Keratinocyte (primary cell): Measurements from ENCODE around the gene SPTBN4. TPM values are rescaled to one million over a fixed set of nuclear protein-coding genes. Genes with fewer than 3 reads are reported as not detected.

Experiments used
- DNase-seq: peaks from one replicate; pipeline ENCODE4 v3.0.0-alpha.2; 2011; ENCODE audit warnings: low read depth, missing footprints, low spot score
- FAIRE-seq: peaks from 2 replicates; lab custom pipeline; 2011; peaks lifted over from hg19 to GRCh38; lab: Jason Lieb, UNC
- H2AFZ ChIP-seq: 2 replicates; pipeline ENCODE4 v1.6.0; 2012; ENCODE audit warnings: low read length, control low read depth, inconsistent platforms; ENCODE audit not compliant: control insufficient read depth
- H3K27ac ChIP-seq: 2 replicates; pipeline ENCODE4 v1.5.1; 2011; ENCODE audit warnings: low read length; ENCODE audit not compliant: control insufficient read depth, insufficient read depth
- H3K27me3 ChIP-seq: 3 replicates; pipeline ENCODE4 v1.6.0; 2011; ENCODE audit warnings: low read length; ENCODE audit not compliant: control insufficient read depth, insufficient read depth; ENCODE audit errors: extremely low read depth
- H3K36me3 ChIP-seq, 2 experiments: 2 replicates in 1 of 2; 3 replicates in 1 of 2; pipeline ENCODE4 v1.5.1; 2011; ENCODE audit warnings: low read length in 2 of 2, mild to moderate bottlenecking in 1 of 2; ENCODE audit not compliant: control insufficient read depth in 2 of 2, insufficient read depth in 2 of 2; ENCODE audit errors: extremely low read depth in 1 of 2
- H3K4me1 ChIP-seq: 3 replicates; pipeline ENCODE4 v1.5.1; 2011; ENCODE audit warnings: low read length; ENCODE audit not compliant: control insufficient read depth, insufficient read depth; ENCODE audit errors: extremely low read depth
- H3K4me2 ChIP-seq: 3 replicates; pipeline ENCODE4 v1.6.0; 2011; ENCODE audit warnings: low read depth, low read length; ENCODE audit not compliant: control insufficient read depth, insufficient read depth; ENCODE audit errors: extremely low read depth
- H3K4me3 ChIP-seq, 3 experiments: fragments of 200-600 bp in 1 of 3; sonication (generic) in 1 of 3; 2 replicates in 2 of 3; 3 replicates in 1 of 3; pipeline ENCODE4 v1.5.1; 2011 to 2016; ENCODE audit warnings: low read length in 3 of 3, mild to moderate bottlenecking in 3 of 3, control low read depth in 2 of 3, inconsistent platforms in 1 of 3, low read depth in 1 of 3, mixed read lengths in 1 of 3, mixed run types in 1 of 3, moderate library complexity in 1 of 3; ENCODE audit not compliant: control insufficient read depth in 2 of 3, insufficient read depth in 2 of 3; ENCODE audit errors: extremely low read depth in 1 of 3
- H3K79me2 ChIP-seq: 2 replicates; pipeline ENCODE4 v1.6.0; 2012; ENCODE audit warnings: low read length; ENCODE audit not compliant: control insufficient read depth, insufficient read depth
- H3K9ac ChIP-seq: 3 replicates; pipeline ENCODE4 v1.6.0; 2011; ENCODE audit warnings: low read length; ENCODE audit not compliant: control insufficient read depth, insufficient read depth; ENCODE audit errors: extremely low read depth
- H3K9me1 ChIP-seq: 3 replicates; pipeline ENCODE4 v1.6.0; 2011; ENCODE audit warnings: low read length; ENCODE audit not compliant: control insufficient read depth, insufficient read depth; ENCODE audit errors: extremely low read depth
- H3K9me3 ChIP-seq: 2 replicates; pipeline ENCODE4 v1.5.1; 2012; ENCODE audit warnings: low read depth, low read length; ENCODE audit not compliant: control insufficient read depth
- H4K20me1 ChIP-seq: 3 replicates; pipeline ENCODE4 v1.6.0; 2011; ENCODE audit warnings: low read length; ENCODE audit not compliant: control insufficient read depth, insufficient read depth; ENCODE audit errors: extremely low read depth
- CTCF ChIP-seq, 3 experiments: IDR thresholded peaks in 1 of 3; conservative IDR thresholded peaks in 1 of 3; optimal IDR thresholded peaks in 1 of 3; 2 replicates in 2 of 3; 3 replicates in 1 of 3; pipeline versions ENCODE3 to v1.5.1; 2011; ENCODE audit warnings: low read length in 3 of 3, mild to moderate bottlenecking in 3 of 3, moderate library complexity in 2 of 3, control low read depth in 1 of 3, inconsistent platforms in 1 of 3; ENCODE audit not compliant: insufficient read depth in 2 of 3; ENCODE audit errors: extremely low read depth in 1 of 3
- EZH2 ChIP-seq: IDR thresholded peaks from one replicate; pipeline ENCODE4 v1.6.1; 2012; ENCODE audit warnings: inconsistent platforms, mild to moderate bottlenecking, low read length, moderate library complexity
- dilution Hi-C: fragments of 300-500 bp; cut with MboI; formaldehyde crosslinking; loops from one replicate; pipeline ENCODE4 v1.7.0; 2020; ENCODE audit warnings: low sequenced_read_pairs; ENCODE audit not compliant: extremely low pct_ligation_motif_present
- polyA plus RNA-seq, 5 experiments: library from polyadenylated mRNA; depleted of rRNA in 3 of 5; stranded (reverse) in 3 of 5; stranded (forward) in 1 of 5; unstranded in 1 of 5; fragments of >200 nt; gene quantifications; 1 replicate in 1 of 5; 2 replicates in 3 of 5; 3 replicates in 1 of 5; pipeline versions ENCODE4 v1.2.1 to v1.2.3, GENCODE V29; 2011 to 2012; ENCODE audit warnings: missing spikeins in 2 of 5, low read depth in 1 of 5, low replicate concordance in 1 of 5
- small RNA-seq, 3 experiments: library from RNA; depleted of rRNA; stranded (forward); fragments of <200 nt; gene quantifications; one replicate each; pipeline ENCODE3, GENCODE V24; 2012; ENCODE audit warnings: low read depth in 3 of 3, low replicate concordance in 1 of 3; ENCODE audit not compliant: insufficient read length in 3 of 3

The SPTBN4 gene
- polyA plus RNA-seq, 1 donor (not counting 4 experiments of a cell fraction or from before 2014, with no cell fraction given) = 0.17 TPM

DNA sequence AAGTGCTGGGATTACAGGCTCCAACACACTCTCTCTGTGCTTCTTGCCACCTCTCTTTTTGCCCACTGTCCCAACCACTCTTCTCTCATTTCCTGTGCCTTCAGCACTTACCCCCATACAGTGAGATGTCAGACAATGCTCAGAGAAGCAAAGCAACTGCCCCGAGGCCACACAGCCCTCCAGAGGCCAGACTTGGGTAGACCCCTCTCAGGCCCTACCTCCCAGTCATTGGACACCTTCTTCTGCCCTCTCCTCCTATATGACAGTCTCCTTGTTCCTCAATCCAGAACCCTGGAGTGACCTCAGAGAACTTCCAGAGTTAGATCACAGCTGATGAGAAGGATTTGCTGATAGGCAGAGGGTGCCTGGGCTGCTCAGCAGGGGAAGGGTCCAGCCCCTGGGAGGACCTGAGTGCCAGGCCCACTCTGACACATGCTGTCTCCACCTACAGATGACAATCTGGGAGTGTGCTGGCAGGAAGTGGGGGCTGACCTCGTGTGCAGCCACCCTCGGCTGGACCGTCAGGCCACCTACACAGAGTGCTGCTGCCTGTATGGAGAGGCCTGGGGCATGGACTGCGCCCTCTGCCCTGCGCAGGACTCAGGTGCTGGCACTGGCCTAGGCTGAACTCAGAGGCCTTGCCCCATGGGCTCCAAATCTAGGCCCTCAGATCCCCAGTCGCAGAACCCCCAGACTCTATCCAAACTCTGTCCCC, 158.8 kb downstream of the SPTBN4 start:
- dilution Hi-C loops = no loop called here
- Histone ChIP-seq H3K4me3 (no peak overlapping the region), H3K9ac (no peak overlapping the region), H3K4me1 (peaks cover 4% of the 10 kb centered on the region), H3K27me3 (no peaks in the 10 kb centered on the region), H3K4me2 (no peak overlapping the region), H2AFZ (no peak overlapping the region), H3K27ac (no peak overlapping the region), H3K9me1 (no peaks in the 10 kb centered on the region), H3K36me3 (peaks cover 33 to 34% of the 10 kb centered on the region in 2 experiments), H4K20me1 (no peaks in the 10 kb centered on the region), H3K79me2 (no peaks in the 10 kb centered on the region), H3K9me3 (no peaks in the 10 kb centered on the region)
- no peak for TF ChIP-seq CTCF (optimal IDR thresholded peaks at IDR 0.05 in 1 of 3, IDR thresholded peaks at IDR 0.05 in 1 of 3, conservative IDR thresholded peaks at IDR 0.05 in 1 of 3; ENCODE audit: extremely low read depth in 1 of 3, insufficient read depth in 2 of 3, low read length in 3 of 3)
- no peak for TF ChIP-seq EZH2
- no peak for DNase-seq
- FAIRE-seq = no peak

Small RNA genes lying within 50 kb of the gene (small RNA-seq; reads per million reads assigned to genes)
- gene RF00017 = 0 reads per million in 3 experiments

Other genes with a start within 250 kb of the SPTBN4 start
- gene TTC9B, start 248.6 kb upstream of the SPTBN4 start, polyA plus RNA-seq = not detected in 3 replicates
- gene CCNP, start 240.3 kb upstream of the SPTBN4 start, polyA plus RNA-seq = 0.13 to 0.22 TPM (median 0.16 TPM) in 3 replicates
- 95.5 to 142 TPM (median 108 TPM) in 3 replicates for gene AKT2, start 181.7 kb upstream of the SPTBN4 start, polyA plus RNA-seq
- gene C19orf47, start 118.6 kb upstream of the SPTBN4 start, polyA plus RNA-seq = 13.3 to 16.0 TPM (median 15.4 TPM) in 3 replicates
- gene PLD3, start 118.3 kb upstream of the SPTBN4 start, polyA plus RNA-seq = 102 to 179 TPM (median 137 TPM) in 3 replicates
- gene HIPK4, start 76.8 kb upstream of the SPTBN4 start, polyA plus RNA-seq = 0.03 to 0.06 TPM in 2 of 3 replicates, not detected in the other
- 0.22 to 0.49 TPM (median 0.42 TPM) in 3 replicates for gene PRX, start 53.6 kb upstream of the SPTBN4 start, polyA plus RNA-seq
- 9.5 to 15.4 TPM (median 10.5 TPM) in 3 replicates for gene SERTAD1, start 41.0 kb upstream of the SPTBN4 start, polyA plus RNA-seq
- 11.8 to 16.1 TPM (median 13.2 TPM) in 3 replicates for gene SERTAD3, start 22.7 kb upstream of the SPTBN4 start, polyA plus RNA-seq
- 48.6 to 129 TPM (median 52.5 TPM) in 3 replicates for gene BLVRB, start 1.3 kb upstream of the SPTBN4 start, polyA plus RNA-seq
- 20.2 to 41.3 TPM (median 27.2 TPM) in 3 replicates for gene SHKBP1, start 109.9 kb downstream of the SPTBN4 start, polyA plus RNA-seq
- 25.9 to 48.0 TPM (median 29.6 TPM) in 3 replicates for gene LTBP4, start 134.4 kb downstream of the SPTBN4 start, polyA plus RNA-seq
- gene NUMBL, start 223.7 kb downstream of the SPTBN4 start, polyA plus RNA-seq = 5.5 to 6.0 TPM (median 5.7 TPM) in 3 replicates
- 11.0 to 13.8 TPM (median 13.8 TPM) in 3 replicates for gene COQ8B, start 249.9 kb downstream of the SPTBN4 start, polyA plus RNA-seq